Testis (tissue), 2 donors: ENCODE measurements around the gene ABT1.

Experiments
- POLR2A ChIP-seq: fragments of 450-650 bp; IDR thresholded peaks from one replicate; pipeline ENCODE4 v1.6.1; 2017; ENCODE audit warnings: antibody characterized with exemption, mild to moderate bottlenecking, moderate library complexity
- TF ChIP-seq, protein P1 (sequence below), 3 experiments: fragments of 450-650 bp in 2 of 3; fragments of 200-600 bp in 1 of 3; sonication (generic) in 1 of 3; IDR thresholded peaks; one replicate each; pipeline ENCODE4 v1.5.1; 2016 to 2019; ENCODE audit warnings: antibody characterized with exemption in 3 of 3, mild to moderate bottlenecking in 2 of 3, moderate library complexity in 1 of 3

DNA sequence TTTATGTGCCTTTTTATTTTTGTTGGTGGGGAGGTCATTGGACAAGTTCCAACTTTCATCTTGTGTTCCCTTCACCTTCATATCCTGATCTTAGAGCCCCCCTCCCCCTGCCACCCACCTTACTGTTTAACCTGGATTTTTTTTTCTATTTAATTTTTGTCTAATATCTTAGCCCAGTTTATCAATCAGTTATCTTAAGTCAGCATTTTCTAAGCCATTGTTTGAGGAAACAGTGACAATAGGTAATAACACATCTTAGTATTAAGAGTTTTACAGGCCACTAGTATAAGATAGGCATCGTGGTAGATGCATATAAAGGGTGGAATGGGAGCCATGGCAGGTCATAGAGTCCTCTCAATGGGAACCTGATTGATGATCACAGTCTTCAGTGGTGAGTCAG is 2.4 kb downstream of the ABT1 start:
- TF ChIP-seq, protein P1, sequence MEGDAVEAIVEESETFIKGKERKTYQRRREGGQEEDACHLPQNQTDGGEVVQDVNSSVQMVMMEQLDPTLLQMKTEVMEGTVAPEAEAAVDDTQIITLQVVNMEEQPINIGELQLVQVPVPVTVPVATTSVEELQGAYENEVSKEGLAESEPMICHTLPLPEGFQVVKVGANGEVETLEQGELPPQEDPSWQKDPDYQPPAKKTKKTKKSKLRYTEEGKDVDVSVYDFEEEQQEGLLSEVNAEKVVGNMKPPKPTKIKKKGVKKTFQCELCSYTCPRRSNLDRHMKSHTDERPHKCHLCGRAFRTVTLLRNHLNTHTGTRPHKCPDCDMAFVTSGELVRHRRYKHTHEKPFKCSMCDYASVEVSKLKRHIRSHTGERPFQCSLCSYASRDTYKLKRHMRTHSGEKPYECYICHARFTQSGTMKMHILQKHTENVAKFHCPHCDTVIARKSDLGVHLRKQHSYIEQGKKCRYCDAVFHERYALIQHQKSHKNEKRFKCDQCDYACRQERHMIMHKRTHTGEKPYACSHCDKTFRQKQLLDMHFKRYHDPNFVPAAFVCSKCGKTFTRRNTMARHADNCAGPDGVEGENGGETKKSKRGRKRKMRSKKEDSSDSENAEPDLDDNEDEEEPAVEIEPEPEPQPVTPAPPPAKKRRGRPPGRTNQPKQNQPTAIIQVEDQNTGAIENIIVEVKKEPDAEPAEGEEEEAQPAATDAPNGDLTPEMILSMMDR (IDR thresholded peaks at IDR 0.05): no peak
- no peak for TF ChIP-seq POLR2A
